NCI-H1930 (cell line): ENCODE data around the gene FBN2.
"Not testable (repeated sequence)": the region's sequence is repeated elsewhere in the genome, so short reads cannot be mapped to it uniquely, and the experiment has no call there.

Source experiments
- DNase-seq, 2 experiments: peaks; one replicate each; lab custom pipeline; 2025; lab: John Stamatoyannopoulos, UW

Gene FBN2

GRCh38 chr5:128534726-128535125 lies 3.3 kb downstream of the FBN2 start:
- no peak for DNase-seq

- DNase-seq: no peak
Measured at GRCh38 chr5:128532776-128533175, 5.3 kb downstream of the FBN2 start.

- DNase-seq: no peak
Measured at GRCh38 chr5:128532127-128532526, 5.9 kb downstream of the FBN2 start.

GRCh38 chr5:128528637-128529255 lies 9.3 kb downstream of the FBN2 start:
- DNase-seq: no peak

GRCh38 chr5:128528126-128528525 lies 9.9 kb downstream of the FBN2 start:
- no peak for DNase-seq

- DNase-seq: no peak
Measured at GRCh38 chr5:128527077-128527476, 11.0 kb downstream of the FBN2 start.

GRCh38 chr5:128522336-128522735 lies 15.7 kb downstream of the FBN2 start:
- no peak for DNase-seq

- no peak for DNase-seq
Measured at GRCh38 chr5:128519827-128520226, 18.2 kb downstream of the FBN2 start.

- no peak for DNase-seq
Measured at GRCh38 chr5:128516978-128517377, 21.1 kb downstream of the FBN2 start.

- no peak for DNase-seq
Measured at GRCh38 chr5:128513806-128514205, 24.2 kb downstream of the FBN2 start.

GRCh38 chr5:128512894-128513293 lies 25.2 kb downstream of the FBN2 start:
- DNase-seq: no peak

GRCh38 chr5:128506643-128507042 lies 31.4 kb downstream of the FBN2 start:
- DNase-seq: no peak

- DNase-seq: not testable (repeated sequence)
Measured at GRCh38 chr5:128503727-128504126, 34.3 kb downstream of the FBN2 start.

GRCh38 chr5:128498844-128499455 lies 39.1 kb downstream of the FBN2 start:
- peak in 1 of 2 experiments; percentile 4 for DNase-seq

GRCh38 chr5:128494516-128494915 lies 43.5 kb downstream of the FBN2 start:
- no peak for DNase-seq

GRCh38 chr5:128493657-128494329 lies 44.3 kb downstream of the FBN2 start:
- DNase-seq: no peak

- no peak for DNase-seq
Measured at GRCh38 chr5:128491291-128491690, 46.8 kb downstream of the FBN2 start.

- DNase-seq: no peak
Measured at GRCh38 chr5:128490761-128491160, 47.3 kb downstream of the FBN2 start.

- no peak for DNase-seq
Measured at GRCh38 chr5:128487041-128487440, 51.0 kb downstream of the FBN2 start.

- DNase-seq: no peak
Measured at GRCh38 chr5:128483738-128484137, 54.3 kb downstream of the FBN2 start.

- no peak for DNase-seq
Measured at GRCh38 chr5:128480906-128481633, 57.0 kb downstream of the FBN2 start.

GRCh38 chr5:128480158-128480557 lies 57.9 kb downstream of the FBN2 start:
- no peak for DNase-seq
